Measurements from ENCODE around the gene NFYC.

Gene NFYC

DNA sequence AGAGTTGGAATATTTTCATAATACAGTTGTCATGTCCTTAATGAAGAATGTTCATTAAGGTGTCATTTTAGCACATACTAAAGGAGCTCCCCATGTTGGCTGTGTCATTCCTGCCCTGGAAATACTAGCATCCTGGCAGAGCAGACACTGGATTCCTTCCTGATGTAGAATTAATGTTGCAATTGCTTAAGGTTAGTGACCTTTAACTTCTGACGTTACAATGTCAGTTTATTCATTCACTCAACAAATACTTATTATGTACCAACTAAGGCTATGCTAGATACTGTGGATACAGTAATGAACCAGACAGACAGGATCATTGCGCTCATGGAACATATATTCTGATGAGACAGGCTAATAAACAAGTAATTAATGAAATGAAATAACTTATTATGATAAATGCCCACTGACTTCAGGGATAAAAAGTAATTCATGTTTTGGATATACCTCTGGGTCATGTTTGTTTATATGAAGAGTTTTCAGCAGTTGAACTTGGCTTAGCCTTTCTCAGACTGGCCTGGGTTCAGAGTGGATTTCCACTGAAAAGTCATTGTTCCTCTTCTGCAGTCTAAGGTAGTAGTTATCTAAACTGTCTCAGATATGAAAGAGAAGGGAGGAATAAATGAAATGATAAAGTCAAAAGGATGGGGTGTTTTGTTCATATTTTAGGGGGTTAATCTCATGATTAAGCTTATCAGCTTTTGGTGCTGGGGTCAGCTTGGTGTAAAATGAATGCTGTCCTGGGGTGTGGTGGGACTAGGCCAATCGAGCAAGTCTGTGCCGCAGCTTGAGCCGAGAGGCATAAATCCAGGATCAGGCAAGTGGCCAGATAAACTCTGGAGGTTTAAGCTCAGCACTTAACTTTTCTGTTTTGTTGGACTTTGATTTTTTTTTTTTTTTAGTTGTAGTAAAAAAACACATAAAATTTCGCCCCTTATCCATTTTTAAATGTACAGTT lies 48.8 kb downstream of the NFYC start:
- DNase-seq = no peak

DNA sequence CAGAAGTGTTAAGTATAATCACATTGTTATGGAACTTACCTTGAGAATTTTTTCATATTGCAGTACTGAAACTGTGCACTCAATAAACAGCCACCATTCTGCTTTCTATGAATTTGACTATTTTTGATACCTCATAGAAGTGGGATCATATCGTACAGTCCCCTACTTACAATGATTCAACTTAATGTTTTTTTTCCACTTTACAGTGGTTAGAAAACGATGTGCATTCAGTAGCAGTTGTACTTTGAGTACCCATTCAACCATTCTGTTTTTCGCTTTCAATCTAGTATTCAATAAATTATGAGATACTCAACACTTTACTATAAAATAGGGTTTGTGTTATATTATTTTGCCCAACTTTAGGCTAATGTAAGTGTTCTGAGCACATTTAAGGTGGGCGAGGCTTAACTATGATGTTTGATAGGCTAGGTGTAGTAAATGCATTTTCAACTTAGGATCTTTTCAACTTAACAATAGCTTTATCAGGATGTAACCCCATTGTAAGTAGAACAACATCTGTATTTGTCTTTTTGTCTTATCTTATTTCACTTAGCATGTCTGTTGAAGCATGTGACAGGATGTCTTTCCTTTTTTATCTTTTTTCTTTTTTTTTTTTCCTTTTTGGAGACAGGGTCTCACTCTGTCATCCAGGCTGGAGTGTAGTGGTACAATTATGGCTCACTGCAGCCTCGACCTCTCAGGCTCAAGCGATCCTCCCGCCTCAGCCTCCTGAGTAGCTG lies 49.7 kb downstream of the NFYC start:
- DNase-seq = no peak

DNA sequence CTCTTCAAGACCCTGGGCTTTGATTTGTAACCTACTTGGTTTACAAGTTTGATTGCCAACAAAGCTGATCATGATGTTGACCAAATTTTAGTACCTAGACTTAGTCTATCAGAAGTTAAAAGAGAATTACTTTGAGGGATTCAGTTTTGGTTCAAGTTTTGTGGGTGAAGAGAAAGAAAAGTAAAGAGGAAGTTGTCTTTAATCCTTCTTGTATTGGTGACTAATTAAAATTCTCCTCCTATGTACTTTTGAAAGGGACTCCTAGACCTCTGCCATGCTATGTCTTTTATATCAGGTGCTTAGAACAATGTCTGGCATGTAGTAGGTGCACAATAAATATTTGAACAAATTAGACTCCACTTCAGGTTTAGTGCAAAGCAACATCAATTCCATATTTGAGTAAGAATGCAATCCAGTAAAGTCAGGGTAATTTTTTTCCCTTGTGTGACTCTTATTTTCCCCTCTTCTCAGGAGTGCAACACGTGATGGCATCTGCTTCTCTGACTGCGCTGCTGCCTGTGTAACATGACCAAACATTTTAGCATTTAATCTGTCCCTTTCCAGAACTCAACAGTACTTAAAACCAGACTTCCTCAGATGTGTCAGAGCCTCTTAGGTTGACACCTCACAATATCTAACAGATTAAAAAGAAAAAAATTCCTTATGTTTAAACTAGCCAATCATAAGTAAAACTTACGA lies 51.0 kb downstream of the NFYC start:
- no peak for DNase-seq

DNA sequence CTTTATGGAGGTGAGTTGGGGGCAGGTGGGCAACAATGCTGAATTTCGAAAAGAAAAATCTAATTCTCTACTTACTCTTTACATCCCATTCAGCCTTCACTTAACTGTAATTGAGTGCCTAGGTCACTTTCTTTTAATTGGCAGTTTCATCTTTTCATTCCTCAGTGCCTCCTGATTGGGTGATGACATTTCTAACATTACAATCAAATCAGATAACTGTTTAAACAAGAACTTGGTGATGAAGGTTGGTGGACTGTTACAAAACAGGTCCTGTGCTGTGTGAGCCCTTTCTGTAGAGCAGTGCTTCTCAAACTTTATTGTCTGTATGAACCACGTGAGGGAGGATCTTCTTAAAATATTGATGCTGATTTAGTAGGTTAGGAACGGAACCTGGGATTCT lies 51.9 kb downstream of the NFYC start:
- no peak for DNase-seq

DNA sequence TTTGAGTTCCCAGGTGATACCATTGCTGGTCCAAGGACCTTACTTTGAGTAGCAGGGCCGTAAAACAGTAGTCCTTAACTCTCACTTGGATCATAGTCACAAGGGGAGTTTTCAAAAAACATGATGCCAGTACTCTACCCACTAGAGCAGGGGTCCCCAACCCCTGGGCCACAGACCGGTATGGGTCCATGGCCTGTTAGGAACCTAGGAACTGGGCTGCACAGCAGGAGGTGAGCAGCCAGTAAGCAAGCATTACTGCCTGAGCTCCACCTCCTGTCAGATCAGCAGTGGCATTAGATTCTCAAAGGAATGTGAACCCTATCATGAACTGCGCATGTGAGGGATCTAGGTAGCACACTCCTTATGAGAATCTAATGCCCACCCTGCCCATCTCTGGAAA lies 52.4 kb downstream of the NFYC start:
- no peak for DNase-seq

DNA sequence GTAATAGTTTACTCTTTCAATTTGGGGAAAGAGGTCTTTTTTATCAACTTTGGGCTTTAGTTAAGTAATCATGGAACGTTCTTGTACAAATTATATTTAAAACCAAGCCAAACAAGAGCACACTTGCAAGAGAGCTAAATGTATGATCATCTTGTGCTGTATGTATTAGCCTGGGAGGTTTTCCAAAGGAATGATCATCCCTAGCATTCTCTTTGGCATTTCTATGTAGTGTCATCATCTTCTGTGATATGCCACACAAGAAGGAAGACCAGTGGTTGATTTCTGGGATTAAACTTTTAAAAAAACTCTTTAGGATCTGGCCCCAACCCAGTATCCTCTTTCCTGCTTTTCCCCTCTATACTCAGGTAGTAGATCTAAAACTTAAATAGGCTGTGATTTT lies 53.7 kb downstream of the NFYC start:
- DNase-seq = no peak

DNA sequence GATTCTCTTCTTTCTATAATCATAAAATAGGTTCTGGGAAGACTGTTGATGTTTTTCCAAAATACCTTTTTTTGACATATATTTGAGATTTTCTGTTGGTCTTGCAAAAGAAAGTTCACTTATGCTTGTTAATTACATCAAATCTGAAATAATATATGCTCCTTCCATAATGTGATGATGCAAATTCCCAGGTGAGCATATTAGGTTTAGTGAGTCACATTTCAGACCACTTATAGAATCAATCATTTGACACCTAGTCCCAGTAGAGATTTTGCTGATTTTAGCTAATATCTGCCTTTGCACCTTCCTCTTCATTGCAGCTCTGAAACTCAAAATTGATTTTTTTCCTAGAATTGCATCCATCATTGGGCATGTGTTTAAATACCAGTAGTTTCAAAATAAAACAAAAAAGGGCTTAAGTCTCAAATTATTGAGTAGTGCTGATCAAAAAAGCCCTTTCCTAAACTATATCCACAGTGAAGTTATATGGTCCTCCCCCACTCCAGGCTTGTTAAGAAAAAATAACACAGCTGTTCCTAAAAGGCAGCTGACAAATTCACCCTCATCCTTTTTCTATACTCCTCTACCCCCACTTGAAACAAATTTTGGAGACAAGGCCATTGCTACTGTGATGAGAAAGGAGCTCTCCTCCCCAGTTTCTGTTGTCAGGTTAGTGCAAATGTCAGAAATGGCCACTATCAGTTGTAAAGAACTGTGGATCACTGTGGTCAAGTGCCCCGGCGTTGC lies 55.0 kb downstream of the NFYC start:
- no peak for DNase-seq

DNA sequence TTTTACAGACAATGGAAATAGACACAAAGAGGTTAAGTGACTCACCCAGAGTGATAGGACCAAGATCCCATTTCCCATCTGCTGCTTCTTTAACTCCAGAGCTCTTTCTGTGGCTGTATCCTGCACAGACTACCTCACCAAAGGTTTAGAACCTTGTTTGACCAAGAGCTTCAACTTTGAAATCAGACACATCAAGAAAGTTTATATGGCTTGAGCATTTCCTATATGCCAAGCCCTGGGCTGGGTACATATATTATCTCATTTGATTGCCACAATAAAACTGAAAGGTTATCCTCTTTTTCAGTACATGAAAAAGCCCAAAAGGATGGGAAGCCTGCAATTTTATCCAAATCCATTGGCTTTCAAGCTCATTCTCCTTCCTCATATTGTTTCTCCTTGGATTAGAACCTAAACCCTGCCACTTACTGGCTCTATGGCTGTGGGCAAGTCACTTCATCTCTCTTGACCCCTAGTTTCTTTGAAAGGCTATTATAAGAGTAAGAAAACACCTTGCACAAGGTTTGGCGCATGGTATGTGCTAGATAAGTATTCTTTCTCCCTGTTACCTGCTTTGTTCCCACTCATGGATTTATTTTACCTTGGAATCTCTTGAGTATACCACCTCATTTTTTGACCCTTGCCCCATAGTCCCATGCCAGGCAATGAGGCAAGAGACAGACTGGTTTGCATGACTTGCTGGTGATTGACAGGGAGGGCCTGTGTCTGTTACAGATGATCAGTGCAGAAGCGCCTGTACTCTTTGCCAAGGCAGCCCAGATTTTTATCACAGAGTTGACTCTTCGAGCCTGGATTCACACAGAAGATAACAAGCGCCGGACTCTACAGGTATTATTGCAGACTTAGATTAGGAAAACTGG lies 57.6 kb downstream of the NFYC start:
- no peak for DNase-seq

DNA sequence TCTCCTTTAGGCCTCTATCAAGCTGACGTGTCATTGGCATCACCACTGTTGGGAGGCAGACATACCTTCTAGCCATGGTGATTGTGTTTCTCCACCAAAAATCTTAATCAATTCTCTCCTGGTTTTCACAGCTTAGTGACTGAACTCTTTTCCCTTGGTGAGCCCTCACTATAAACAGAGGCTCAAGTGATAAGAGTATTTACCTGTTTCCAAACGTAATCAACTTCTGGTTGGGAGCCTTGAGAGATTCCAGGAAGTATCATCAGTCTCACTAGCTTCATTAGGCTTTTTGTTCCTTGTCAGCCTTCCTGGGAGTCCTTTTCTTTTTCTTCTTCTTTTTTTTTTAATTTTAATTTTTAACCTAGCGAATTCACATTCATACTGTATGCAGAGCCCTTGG lies 58.3 kb downstream of the NFYC start:
- no peak for DNase-seq

DNA sequence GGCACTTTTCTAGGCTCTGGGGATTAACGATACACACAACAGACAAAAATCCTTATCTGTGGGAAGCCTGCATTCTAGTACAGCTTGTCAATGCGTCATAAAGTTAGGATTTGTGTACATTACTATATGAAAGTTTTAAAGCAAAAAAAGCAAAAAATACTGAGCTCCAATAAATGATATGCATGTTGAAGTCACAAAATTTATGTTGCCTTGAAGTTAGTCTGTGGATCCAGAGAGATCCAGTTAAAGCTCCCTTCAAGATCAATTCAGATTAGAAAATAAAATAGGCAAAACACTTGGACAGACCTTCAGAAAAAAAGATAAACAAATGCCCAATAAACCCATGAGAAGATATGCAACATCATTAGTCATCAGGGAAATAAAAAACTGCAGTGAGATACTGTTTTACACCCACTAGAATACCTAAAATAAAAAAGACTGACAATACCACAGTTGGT lies 59.0 kb downstream of the NFYC start:
- DNase-seq = no peak

DNA sequence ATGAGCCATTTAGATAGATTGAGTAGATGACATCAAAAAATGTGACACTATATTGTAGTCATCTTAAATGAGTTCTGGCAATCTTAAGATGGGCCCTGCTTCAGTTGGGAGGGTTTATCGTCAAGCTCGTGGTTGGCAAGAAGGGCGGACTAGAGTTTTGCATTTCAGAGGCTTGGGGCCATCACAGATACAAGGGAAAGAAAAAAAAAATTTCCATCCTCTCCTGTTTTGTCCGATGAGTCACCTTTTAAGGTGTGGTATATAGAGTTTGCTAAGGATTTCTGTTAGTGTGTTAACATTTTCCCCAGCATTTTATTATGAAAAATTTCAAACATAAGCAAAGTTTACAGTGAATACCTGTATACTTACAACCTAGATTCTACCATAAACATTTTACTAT lies 60.3 kb downstream of the NFYC start:
- DNase-seq = no peak

DNA sequence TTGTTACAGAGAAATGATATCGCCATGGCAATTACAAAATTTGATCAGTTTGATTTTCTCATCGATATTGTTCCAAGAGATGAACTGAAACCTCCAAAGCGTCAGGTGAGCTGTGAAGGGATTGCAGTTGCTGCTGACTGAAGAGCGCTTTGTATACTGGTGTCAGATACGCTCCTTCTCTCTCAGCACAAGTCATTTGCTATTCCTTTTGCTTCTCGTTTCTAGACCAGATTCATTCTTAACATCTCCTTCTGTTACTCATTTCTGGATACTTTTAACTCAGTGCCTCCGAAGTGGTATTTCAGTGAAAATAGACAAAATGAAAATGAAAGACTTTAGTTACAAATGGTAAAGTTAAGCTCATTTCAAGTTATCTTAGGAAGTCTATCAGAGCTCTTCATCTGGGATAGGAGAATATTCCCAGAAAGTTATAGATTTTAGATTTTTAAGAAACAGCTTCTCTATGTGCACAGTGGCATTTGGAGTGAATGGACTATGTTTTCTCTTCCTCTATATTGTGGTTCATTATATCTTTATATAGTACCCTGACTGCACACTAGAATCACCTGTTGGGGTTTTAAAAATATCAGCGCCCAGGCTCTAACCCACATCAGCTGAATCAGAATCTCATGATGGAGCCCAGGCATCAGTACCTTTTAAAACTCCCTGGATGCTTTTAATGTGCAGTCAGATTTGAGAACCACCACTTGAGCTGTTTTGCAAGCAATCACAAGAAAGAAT lies 61.8 kb downstream of the NFYC start:
- DNase-seq = no peak

DNA sequence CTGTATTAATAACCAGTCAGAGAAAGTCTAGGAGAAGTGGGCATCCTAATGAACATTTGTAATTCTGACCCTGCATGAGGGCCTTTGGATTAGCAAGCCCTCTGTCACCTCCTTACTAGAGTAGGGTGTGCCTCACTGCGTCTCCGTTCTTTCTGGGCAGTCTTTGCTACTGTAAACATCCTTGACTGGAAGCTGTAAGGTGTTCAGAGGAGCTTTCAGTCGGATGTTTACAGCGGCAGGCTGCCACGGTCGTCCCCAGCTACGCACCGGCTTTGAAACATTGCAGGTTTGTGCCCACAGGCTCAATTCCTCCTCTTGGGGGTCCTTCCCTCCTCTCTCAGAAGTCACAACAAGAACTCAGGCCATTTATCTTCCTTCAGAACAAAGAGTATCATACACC lies 62.7 kb downstream of the NFYC start:
- DNase-seq = no peak

DNA sequence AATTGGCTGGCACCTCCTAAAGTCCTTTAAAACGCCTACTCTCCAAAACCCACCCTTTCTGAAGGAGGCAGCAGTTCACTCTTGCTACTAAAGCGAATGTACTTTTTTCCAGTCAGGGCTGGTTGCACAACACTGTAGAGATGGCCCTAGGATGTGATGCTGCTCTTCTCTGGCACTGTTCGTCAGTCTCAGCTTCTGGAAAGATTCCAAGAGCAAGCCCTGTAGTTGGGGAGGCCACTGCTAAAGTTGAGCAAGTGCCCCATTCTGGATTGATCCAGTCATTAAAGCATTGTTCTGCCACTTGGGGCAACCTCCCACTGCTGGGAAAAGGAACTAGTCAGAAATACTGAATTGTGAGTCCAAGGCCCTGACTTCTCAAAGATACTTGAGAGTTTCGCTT lies 63.6 kb downstream of the NFYC start:
- no peak for DNase-seq

DNA sequence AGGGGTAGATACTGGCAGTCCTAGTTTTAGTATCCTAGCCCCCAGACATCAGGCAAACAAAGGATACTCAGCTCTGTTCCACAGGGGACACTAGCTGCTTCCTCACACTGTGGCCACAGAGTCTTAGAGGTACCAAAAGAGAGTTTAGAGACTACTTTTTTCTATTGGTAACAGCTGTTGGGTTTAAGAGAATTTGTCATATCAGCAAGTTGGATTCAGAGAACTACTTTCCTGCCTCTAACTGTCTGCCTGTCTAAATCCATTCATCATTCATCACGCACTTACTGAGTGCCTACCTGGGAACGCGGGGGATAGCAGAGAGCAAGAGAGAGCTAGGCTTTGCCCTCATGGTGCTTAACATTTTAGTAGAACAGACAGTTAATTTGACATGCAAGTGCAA lies 65.0 kb downstream of the NFYC start:
- DNase-seq = no peak

DNA sequence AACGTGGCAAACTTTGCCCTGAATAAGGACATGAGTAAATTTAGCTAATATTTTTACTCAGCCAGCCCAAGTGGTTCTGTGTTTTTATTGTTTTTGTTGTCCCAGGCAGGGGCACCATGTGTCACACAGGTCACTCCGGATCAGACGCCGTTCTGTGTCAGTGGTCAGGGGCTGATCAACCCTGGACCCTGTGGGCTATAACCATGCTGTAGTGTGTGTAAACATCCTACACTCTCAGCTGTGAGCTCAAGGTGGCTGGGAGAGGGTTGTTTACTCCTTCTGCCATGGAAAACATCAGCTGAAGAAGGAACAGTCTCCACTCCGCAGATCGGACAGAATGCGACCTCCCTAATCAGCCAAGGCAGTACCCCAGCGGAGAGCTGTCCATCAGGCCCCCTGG lies 65.6 kb downstream of the NFYC start:
- no peak for DNase-seq

DNA sequence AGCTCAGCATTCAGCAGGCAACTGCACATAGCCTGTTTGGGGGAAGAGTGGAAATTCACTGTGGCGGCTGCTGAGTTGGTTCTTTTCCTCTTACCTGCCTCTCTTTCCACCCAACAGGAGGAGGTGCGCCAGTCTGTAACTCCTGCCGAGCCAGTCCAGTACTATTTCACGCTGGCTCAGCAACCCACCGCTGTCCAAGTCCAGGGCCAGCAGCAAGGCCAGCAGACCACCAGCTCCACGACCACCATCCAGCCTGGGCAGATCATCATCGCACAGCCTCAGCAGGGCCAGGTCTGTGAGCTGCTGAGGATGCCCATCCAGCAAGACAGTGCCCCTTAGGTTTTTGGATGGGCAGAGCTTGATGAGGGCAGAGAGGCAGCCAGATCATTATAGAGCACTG lies 66.5 kb downstream of the NFYC start:
- DNase-seq = no peak

DNA sequence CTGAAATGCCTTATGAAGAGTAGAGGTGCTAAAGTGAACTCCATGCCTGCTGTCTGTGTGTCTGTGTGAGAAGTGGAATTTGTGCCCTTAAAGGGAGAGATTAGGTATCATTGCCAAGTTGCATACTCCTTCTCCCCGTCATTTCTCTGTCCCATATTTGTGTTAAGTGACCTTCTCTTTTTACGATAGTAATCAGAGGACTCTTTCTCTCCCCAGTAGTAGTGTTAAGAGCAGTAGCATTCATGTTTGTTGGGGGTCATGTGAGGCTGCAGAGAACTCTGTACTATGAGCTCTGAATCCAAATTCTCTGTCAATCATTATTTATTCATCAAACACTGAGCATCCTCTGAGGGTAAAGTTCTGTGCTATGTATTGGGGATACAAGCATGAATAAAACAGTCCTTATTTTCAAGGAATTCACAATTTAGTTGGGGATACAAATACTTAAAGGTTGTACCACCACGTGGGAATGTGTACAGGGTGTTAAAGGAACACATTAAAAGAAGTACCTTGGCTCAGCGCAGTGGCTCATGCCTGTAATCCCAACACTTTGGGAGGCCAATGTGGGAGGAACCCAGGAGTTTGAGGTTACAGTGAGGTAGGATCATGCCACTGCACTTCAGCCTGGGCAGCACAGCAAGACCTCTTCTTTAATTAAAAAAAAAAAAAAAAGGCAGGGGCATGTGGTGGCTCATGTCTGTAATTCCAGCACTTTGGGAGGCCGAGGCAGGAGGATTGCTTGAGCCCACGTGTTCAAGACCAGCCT lies 67.3 kb downstream of the NFYC start:
- no peak for DNase-seq

DNA sequence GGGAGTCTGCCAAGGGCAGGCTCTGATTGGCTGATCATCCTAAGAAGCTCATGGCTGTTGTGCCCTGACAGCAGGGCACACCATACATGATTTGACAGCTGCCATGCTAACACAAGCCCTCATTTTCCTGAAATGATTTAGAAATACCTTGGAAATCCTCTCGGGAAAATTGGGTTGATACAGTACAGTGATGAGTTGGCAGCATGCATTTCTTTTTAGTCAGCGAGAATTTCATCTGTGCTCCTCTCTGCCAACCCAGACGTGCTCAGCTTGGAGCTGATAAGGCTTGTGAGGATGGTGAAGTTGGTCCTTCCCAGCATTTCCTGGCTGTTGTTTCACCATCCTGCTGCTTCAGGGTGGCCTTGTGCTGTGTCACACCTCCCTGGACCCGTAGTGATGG lies 69.5 kb downstream of the NFYC start:
- no peak for DNase-seq
